ENCODE data around the gene FOLR2.
"Not testable (repeated sequence)": the region's sequence is repeated elsewhere in the genome, so short reads cannot be mapped to it uniquely, and the experiment has no call there.

FOLR2 gene

GRCh38 chr11:72266960-72267359 is 50.4 kb downstream of the FOLR2 start:
- DNase-seq (ENCODE audit: extremely low read depth in 1 of 2, low read depth in 1 of 2): not testable (repeated sequence)

- DNase-seq (ENCODE audit: extremely low read depth in 1 of 2, low read depth in 1 of 2): no peak
Measured at GRCh38 chr11:72267956-72268617, 51.5 kb downstream of the FOLR2 start.

Measured in stimulated activated CD8-positive, alpha-beta memory T cell treated with anti-CD3 and anti-CD28 coated beads, Interleukin-7, amount 100 ng/mL, for 48 hours (primary cell).